ENCODE results near the gene MEP1B. TPM values are rescaled to one million over a fixed set of nuclear protein-coding genes. Genes with fewer than 3 reads are reported as not detected.
"Not testable (repeated sequence)": the region's sequence is repeated elsewhere in the genome, so short reads cannot be mapped to it uniquely, and the experiment has no call there.

MEP1B gene
- 0.19 TPM for total RNA-seq
- polyA plus RNA-seq: 0.11 TPM
- long read RNA-seq, donor 1: 0 reads
- long read RNA-seq, donor 2: 0 reads
- long read RNA-seq, donor 3: 0 reads
- long read RNA-seq, donor 4: 0 reads
- long read RNA-seq, donor 5: 0 reads
- long read RNA-seq, donor 6: 0 reads
- long read RNA-seq, donor 7: 0 reads
- long read RNA-seq, donor 8: 0 reads
- long read RNA-seq, donor 9: 0 reads
- long read RNA-seq, donor 10: 0 reads

GRCh38 chr18:32189790-32190189 is at the start of gene MEP1B:
MEP1B (plus strand) TSS chr18:32190039; CDS start chr18:32190071, 32 bp downstream.
- no peak for DNase-seq (ENCODE audit: low read depth in 6 of 9, low spot score in 9 of 9)
- WGBS: 95% methylated on average over 2 of the region's 2 CpGs
- H3K4me1 ChIP-seq (ENCODE audit: control insufficient read depth in 2 of 2, insufficient read depth in 2 of 2, low read length in 2 of 2): no peaks in the 10 kb centered on the region
- H3K27ac ChIP-seq (ENCODE audit: low read depth in 1 of 2, low read length in 1 of 2): no peak within 1 kb of the TSS
- H3K9me3 ChIP-seq (ENCODE audit: control insufficient read depth in 2 of 2, insufficient read depth in 1 of 2, low read length in 1 of 2): no peaks in the 10 kb centered on the region
- no peak within 1 kb of the TSS for H3K4me3 ChIP-seq (ENCODE audit: low read length in 2 of 2)
- H3K36me3 ChIP-seq (ENCODE audit: control insufficient read depth in 2 of 2, insufficient read depth in 2 of 2, low read length in 1 of 2): no peaks in the 10 kb centered on the region
- H3K27me3 ChIP-seq (ENCODE audit: control insufficient read depth in 2 of 2, insufficient read depth in 1 of 2, low read length in 1 of 2): no peaks in the 10 kb centered on the region

- no peaks in the 10 kb centered on the region for H3K36me3 ChIP-seq (ENCODE audit: control insufficient read depth in 2 of 2, insufficient read depth in 2 of 2, low read length in 1 of 2)
- WGBS: 95% methylated on average over 2 of the region's 2 CpGs
- DNase-seq (ENCODE audit: low read depth in 6 of 9, low spot score in 9 of 9): no peak
- no peak overlapping the region for H3K27ac ChIP-seq (ENCODE audit: low read depth in 1 of 2, low read length in 1 of 2)
- no peak overlapping the region for H3K4me3 ChIP-seq (ENCODE audit: low read length in 2 of 2)
- H3K27me3 ChIP-seq (ENCODE audit: control insufficient read depth in 2 of 2, insufficient read depth in 1 of 2, low read length in 1 of 2): no peaks in the 10 kb centered on the region
- H3K4me1 ChIP-seq (ENCODE audit: control insufficient read depth in 2 of 2, insufficient read depth in 2 of 2, low read length in 2 of 2): no peaks in the 10 kb centered on the region
- peaks cover 0 to 2% of the 10 kb centered on the region in 2 donors for H3K9me3 ChIP-seq (ENCODE audit: control insufficient read depth in 2 of 2, insufficient read depth in 1 of 2, low read length in 1 of 2)
Observed at GRCh38 chr18:32148185-32148870, 41.5 kb upstream of the MEP1B start.

GRCh38 chr18:32152705-32153448 is 37.0 kb upstream of the MEP1B start:
- Histone ChIP-seq H3K27me3 (ENCODE audit: control insufficient read depth in 2 of 2, insufficient read depth in 1 of 2, low read length in 1 of 2) (peaks cover 0 to 4% of the 10 kb centered on the region in 2 donors), H3K27ac (ENCODE audit: low read depth in 1 of 2, low read length in 1 of 2) (no peak overlapping the region), H3K4me1 (ENCODE audit: control insufficient read depth in 2 of 2, insufficient read depth in 2 of 2, low read length in 2 of 2) (no peaks in the 10 kb centered on the region), H3K36me3 (ENCODE audit: control insufficient read depth in 2 of 2, insufficient read depth in 2 of 2, low read length in 1 of 2) (no peaks in the 10 kb centered on the region), H3K4me3 (ENCODE audit: low read length in 2 of 2) (no peak overlapping the region), H3K9me3 (ENCODE audit: control insufficient read depth in 2 of 2, insufficient read depth in 1 of 2, low read length in 1 of 2) (peaks cover 0 to 2% of the 10 kb centered on the region in 2 donors)
- no peak for DNase-seq (ENCODE audit: low read depth in 6 of 9, low spot score in 9 of 9)
- 95% methylated on average over 5 of the region's 5 CpGs for WGBS

- DNase-seq (ENCODE audit: low read depth in 6 of 9, low spot score in 9 of 9): no peak
- Histone ChIP-seq H3K27ac (ENCODE audit: low read depth in 1 of 2, low read length in 1 of 2) (no peak overlapping the region), H3K27me3 (ENCODE audit: control insufficient read depth in 2 of 2, insufficient read depth in 1 of 2, low read length in 1 of 2) (peaks cover 3 to 6% of the 10 kb centered on the region in 2 donors), H3K9me3 (ENCODE audit: control insufficient read depth in 2 of 2, insufficient read depth in 1 of 2, low read length in 1 of 2) (no peaks in the 10 kb centered on the region), H3K4me1 (ENCODE audit: control insufficient read depth in 2 of 2, insufficient read depth in 2 of 2, low read length in 2 of 2) (no peaks in the 10 kb centered on the region), H3K36me3 (ENCODE audit: control insufficient read depth in 2 of 2, insufficient read depth in 2 of 2, low read length in 1 of 2) (no peaks in the 10 kb centered on the region), H3K4me3 (ENCODE audit: low read length in 2 of 2) (no peak overlapping the region)
Observed at GRCh38 chr18:32156855-32157254, 33.0 kb upstream of the MEP1B start.

GRCh38 chr18:32157580-32157979 is 32.3 kb upstream of the MEP1B start:
- Histone ChIP-seq H3K36me3 (ENCODE audit: control insufficient read depth in 2 of 2, insufficient read depth in 2 of 2, low read length in 1 of 2) (no peaks in the 10 kb centered on the region), H3K4me1 (ENCODE audit: control insufficient read depth in 2 of 2, insufficient read depth in 2 of 2, low read length in 2 of 2) (no peaks in the 10 kb centered on the region), H3K4me3 (ENCODE audit: low read length in 2 of 2) (no peak overlapping the region), H3K9me3 (ENCODE audit: control insufficient read depth in 2 of 2, insufficient read depth in 1 of 2, low read length in 1 of 2) (no peaks in the 10 kb centered on the region), H3K27me3 (ENCODE audit: control insufficient read depth in 2 of 2, insufficient read depth in 1 of 2, low read length in 1 of 2) (peaks cover 3 to 6% of the 10 kb centered on the region in 2 donors), H3K27ac (ENCODE audit: low read depth in 1 of 2, low read length in 1 of 2) (no peak overlapping the region)
- WGBS: 91% methylated on average over 5 of the region's 5 CpGs
- no peak for DNase-seq (ENCODE audit: low read depth in 6 of 9, low spot score in 9 of 9)

- H3K4me1 ChIP-seq (ENCODE audit: control insufficient read depth in 2 of 2, insufficient read depth in 2 of 2, low read length in 2 of 2): no peaks in the 10 kb centered on the region
- no peaks in the 10 kb centered on the region for H3K36me3 ChIP-seq (ENCODE audit: control insufficient read depth in 2 of 2, insufficient read depth in 2 of 2, low read length in 1 of 2)
- peaks cover 3 to 6% of the 10 kb centered on the region in 2 donors for H3K27me3 ChIP-seq (ENCODE audit: control insufficient read depth in 2 of 2, insufficient read depth in 1 of 2, low read length in 1 of 2)
- no peaks in the 10 kb centered on the region for H3K9me3 ChIP-seq (ENCODE audit: control insufficient read depth in 2 of 2, insufficient read depth in 1 of 2, low read length in 1 of 2)
- peak overlapping the region in 1 of 2 donors; percentile 21 for H3K4me3 ChIP-seq (ENCODE audit: low read length in 2 of 2)
- no peak overlapping the region for H3K27ac ChIP-seq (ENCODE audit: low read depth in 1 of 2, low read length in 1 of 2)
- WGBS: 6% methylated on average over 22 of the region's 22 CpGs
- DNase-seq (ENCODE audit: low read depth in 6 of 9, low spot score in 9 of 9): peak; percentile 51 to 87 (median 71)
Observed at GRCh38 chr18:32158108-32158624, 31.7 kb upstream of the MEP1B start.

- not testable (repeated sequence) for H3K27ac ChIP-seq (ENCODE audit: low read depth in 1 of 2, low read length in 1 of 2); H3K27me3 ChIP-seq (ENCODE audit: control insufficient read depth in 2 of 2, insufficient read depth in 1 of 2, low read length in 1 of 2); DNase-seq (ENCODE audit: low read depth in 6 of 9, low spot score in 9 of 9); H3K9me3 ChIP-seq (ENCODE audit: control insufficient read depth in 2 of 2, insufficient read depth in 1 of 2, low read length in 1 of 2); H3K4me1 ChIP-seq (ENCODE audit: control insufficient read depth in 2 of 2, insufficient read depth in 2 of 2, low read length in 2 of 2); H3K36me3 ChIP-seq (ENCODE audit: control insufficient read depth in 2 of 2, insufficient read depth in 2 of 2, low read length in 1 of 2); H3K4me3 ChIP-seq (ENCODE audit: low read length in 2 of 2)
- 89% methylated on average over 9 of the region's 9 CpGs for WGBS
Observed at GRCh38 chr18:32158631-32159030, 31.2 kb upstream of the MEP1B start.

GRCh38 chr18:32160547-32160946 is 29.3 kb upstream of the MEP1B start:
- Histone ChIP-seq H3K36me3 (ENCODE audit: control insufficient read depth in 2 of 2, insufficient read depth in 2 of 2, low read length in 1 of 2) (no peaks in the 10 kb centered on the region), H3K9me3 (ENCODE audit: control insufficient read depth in 2 of 2, insufficient read depth in 1 of 2, low read length in 1 of 2) (no peaks in the 10 kb centered on the region), H3K27me3 (ENCODE audit: control insufficient read depth in 2 of 2, insufficient read depth in 1 of 2, low read length in 1 of 2) (peaks cover 3 to 6% of the 10 kb centered on the region in 2 donors), H3K4me3 (ENCODE audit: low read length in 2 of 2) (no peak overlapping the region), H3K4me1 (ENCODE audit: control insufficient read depth in 2 of 2, insufficient read depth in 2 of 2, low read length in 2 of 2) (no peaks in the 10 kb centered on the region), H3K27ac (ENCODE audit: low read depth in 1 of 2, low read length in 1 of 2) (no peak overlapping the region)
- 96% methylated on average over 2 of the region's 2 CpGs for WGBS
- no peak for DNase-seq (ENCODE audit: low read depth in 6 of 9, low spot score in 9 of 9)

Measured in thymus (tissue), 14 donors.